ENCODE measurements around the gene TTC39A. TPM values are rescaled to one million over a fixed set of nuclear protein-coding genes. Genes with fewer than 3 reads are reported as not detected.
A peak's percentile ranks its signal among the peaks of the same experiment; 100 is the strongest.

Gene TTC39A
- total RNA-seq, 1 donor from 2014 or later: 2.1 TPM

- Histone ChIP-seq H3K4me1 (ENCODE audit: control insufficient read depth in 3 of 3, insufficient read depth in 3 of 3, low read length in 3 of 3) (peaks cover 4 to 16% (median 10%) of the 10 kb centered on the region in 3 donors), H3K27me3 (ENCODE audit: control insufficient read depth in 3 of 3, insufficient read depth in 3 of 3, low read length in 3 of 3) (no peaks in the 10 kb centered on the region), H3K9me3 (ENCODE audit: control insufficient read depth in 3 of 3, low read length in 3 of 3) (no peaks in the 10 kb centered on the region), H3K9ac (ENCODE audit: low read depth in 1 of 3, low read length in 3 of 3) (no peak overlapping the region), H3K36me3 (ENCODE audit: control insufficient read depth in 3 of 3, insufficient read depth in 3 of 3, low read length in 3 of 3) (no peaks in the 10 kb centered on the region), H3K4me3 (ENCODE audit: low read length in 3 of 3) (no peak overlapping the region), H3K27ac (ENCODE audit: low read depth, low read length) (no peak overlapping the region)
These were observed 29.1 kb downstream of the TTC39A start for GRCh38 chr1:51301152-51301843.

GRCh38 chr1:51299981-51300670, 30.2 kb downstream of the TTC39A start:
- Histone ChIP-seq H3K27me3 (ENCODE audit: control insufficient read depth in 3 of 3, insufficient read depth in 3 of 3, low read length in 3 of 3) (no peaks in the 10 kb centered on the region), H3K9ac (ENCODE audit: low read depth in 1 of 3, low read length in 3 of 3) (no peak overlapping the region), H3K4me1 (ENCODE audit: control insufficient read depth in 3 of 3, insufficient read depth in 3 of 3, low read length in 3 of 3) (peaks cover 4 to 17% (median 12%) of the 10 kb centered on the region in 3 donors), H3K9me3 (ENCODE audit: control insufficient read depth in 3 of 3, low read length in 3 of 3) (no peaks in the 10 kb centered on the region), H3K36me3 (ENCODE audit: control insufficient read depth in 3 of 3, insufficient read depth in 3 of 3, low read length in 3 of 3) (no peaks in the 10 kb centered on the region), H3K4me3 (ENCODE audit: low read length in 3 of 3) (no peak overlapping the region), H3K27ac (ENCODE audit: low read depth, low read length) (no peak overlapping the region)

GRCh38 chr1:51299185-51299885, 31.0 kb downstream of the TTC39A start:
- no peaks in the 10 kb centered on the region for H3K9me3 ChIP-seq (ENCODE audit: control insufficient read depth in 3 of 3, low read length in 3 of 3)
- H3K9ac ChIP-seq (ENCODE audit: low read depth in 1 of 3, low read length in 3 of 3): no peak overlapping the region
- no peak overlapping the region for H3K27ac ChIP-seq (ENCODE audit: low read depth, low read length)
- no peaks in the 10 kb centered on the region for H3K36me3 ChIP-seq (ENCODE audit: control insufficient read depth in 3 of 3, insufficient read depth in 3 of 3, low read length in 3 of 3)
- no peaks in the 10 kb centered on the region for H3K27me3 ChIP-seq (ENCODE audit: control insufficient read depth in 3 of 3, insufficient read depth in 3 of 3, low read length in 3 of 3)
- H3K4me1 ChIP-seq (ENCODE audit: control insufficient read depth in 3 of 3, insufficient read depth in 3 of 3, low read length in 3 of 3): peaks cover 4 to 17% (median 12%) of the 10 kb centered on the region in 3 donors
- H3K4me3 ChIP-seq (ENCODE audit: low read length in 3 of 3): no peak overlapping the region

- Histone ChIP-seq H3K4me3 (ENCODE audit: low read length in 3 of 3) (no peak overlapping the region), H3K4me1 (ENCODE audit: control insufficient read depth in 3 of 3, insufficient read depth in 3 of 3, low read length in 3 of 3) (peaks cover 4 to 17% (median 12%) of the 10 kb centered on the region in 3 donors), H3K9ac (ENCODE audit: low read depth in 1 of 3, low read length in 3 of 3) (no peak overlapping the region), H3K27ac (ENCODE audit: low read depth, low read length) (no peak overlapping the region), H3K9me3 (ENCODE audit: control insufficient read depth in 3 of 3, low read length in 3 of 3) (no peaks in the 10 kb centered on the region), H3K27me3 (ENCODE audit: control insufficient read depth in 3 of 3, insufficient read depth in 3 of 3, low read length in 3 of 3) (no peaks in the 10 kb centered on the region), H3K36me3 (ENCODE audit: control insufficient read depth in 3 of 3, insufficient read depth in 3 of 3, low read length in 3 of 3) (no peaks in the 10 kb centered on the region)
These were observed 32.0 kb downstream of the TTC39A start for GRCh38 chr1:51298322-51298705.

GRCh38 chr1:51297401-51298321, 32.7 kb downstream of the TTC39A start:
- H3K27ac ChIP-seq (ENCODE audit: low read depth, low read length): no peak overlapping the region
- peak overlapping the region; percentile 58 to 76 (median 72) for H3K4me3 ChIP-seq (ENCODE audit: low read length in 3 of 3)
- no peaks in the 10 kb centered on the region for H3K9me3 ChIP-seq (ENCODE audit: control insufficient read depth in 3 of 3, low read length in 3 of 3)
- peak overlapping the region in 2 of 3 donors; percentile 29 to 79 for H3K9ac ChIP-seq (ENCODE audit: low read depth in 1 of 3, low read length in 3 of 3)
- H3K27me3 ChIP-seq (ENCODE audit: control insufficient read depth in 3 of 3, insufficient read depth in 3 of 3, low read length in 3 of 3): no peaks in the 10 kb centered on the region
- H3K36me3 ChIP-seq (ENCODE audit: control insufficient read depth in 3 of 3, insufficient read depth in 3 of 3, low read length in 3 of 3): no peaks in the 10 kb centered on the region
- H3K4me1 ChIP-seq (ENCODE audit: control insufficient read depth in 3 of 3, insufficient read depth in 3 of 3, low read length in 3 of 3): peaks cover 4 to 17% (median 12%) of the 10 kb centered on the region in 3 donors

GRCh38 chr1:51296383-51297357, 33.7 kb downstream of the TTC39A start:
- Histone ChIP-seq H3K9ac (ENCODE audit: low read depth in 1 of 3, low read length in 3 of 3) (peak overlapping the region; percentile 32 to 79 (median 74)), H3K36me3 (ENCODE audit: control insufficient read depth in 3 of 3, insufficient read depth in 3 of 3, low read length in 3 of 3) (no peaks in the 10 kb centered on the region), H3K4me3 (ENCODE audit: low read length in 3 of 3) (peak overlapping the region; percentile 58 to 76 (median 72)), H3K27ac (ENCODE audit: low read depth, low read length) (no peak overlapping the region), H3K27me3 (ENCODE audit: control insufficient read depth in 3 of 3, insufficient read depth in 3 of 3, low read length in 3 of 3) (no peaks in the 10 kb centered on the region), H3K9me3 (ENCODE audit: control insufficient read depth in 3 of 3, low read length in 3 of 3) (no peaks in the 10 kb centered on the region), H3K4me1 (ENCODE audit: control insufficient read depth in 3 of 3, insufficient read depth in 3 of 3, low read length in 3 of 3) (peaks cover 4 to 17% (median 12%) of the 10 kb centered on the region in 3 donors)

GRCh38 chr1:51295926-51296325, 34.4 kb downstream of the TTC39A start:
- Histone ChIP-seq H3K4me3 (ENCODE audit: low read length in 3 of 3) (no peak overlapping the region), H3K36me3 (ENCODE audit: control insufficient read depth in 3 of 3, insufficient read depth in 3 of 3, low read length in 3 of 3) (no peaks in the 10 kb centered on the region), H3K4me1 (ENCODE audit: control insufficient read depth in 3 of 3, insufficient read depth in 3 of 3, low read length in 3 of 3) (peaks cover 4 to 17% (median 12%) of the 10 kb centered on the region in 3 donors), H3K27ac (ENCODE audit: low read depth, low read length) (no peak overlapping the region), H3K27me3 (ENCODE audit: control insufficient read depth in 3 of 3, insufficient read depth in 3 of 3, low read length in 3 of 3) (no peaks in the 10 kb centered on the region), H3K9me3 (ENCODE audit: control insufficient read depth in 3 of 3, low read length in 3 of 3) (no peaks in the 10 kb centered on the region), H3K9ac (ENCODE audit: low read depth in 1 of 3, low read length in 3 of 3) (no peak overlapping the region)

- Histone ChIP-seq H3K4me1 (ENCODE audit: control insufficient read depth in 3 of 3, insufficient read depth in 3 of 3, low read length in 3 of 3) (peaks cover 4 to 17% (median 12%) of the 10 kb centered on the region in 3 donors), H3K4me3 (ENCODE audit: low read length in 3 of 3) (no peak overlapping the region), H3K27ac (ENCODE audit: low read depth, low read length) (no peak overlapping the region), H3K9me3 (ENCODE audit: control insufficient read depth in 3 of 3, low read length in 3 of 3) (no peaks in the 10 kb centered on the region), H3K36me3 (ENCODE audit: control insufficient read depth in 3 of 3, insufficient read depth in 3 of 3, low read length in 3 of 3) (no peaks in the 10 kb centered on the region), H3K9ac (ENCODE audit: low read depth in 1 of 3, low read length in 3 of 3) (no peak overlapping the region), H3K27me3 (ENCODE audit: control insufficient read depth in 3 of 3, insufficient read depth in 3 of 3, low read length in 3 of 3) (no peaks in the 10 kb centered on the region)
These were observed 35.7 kb downstream of the TTC39A start for GRCh38 chr1:51294566-51295184.
